MM.1S (cell line): ENCODE measurements around the gene CFAP57.

Experiments used
- CTCF ChIP-seq: fragments of 300-600 bp; sonication (generic); IDR thresholded peaks from 2 replicates; pipeline ENCODE4 v1.5.1; 2016; ENCODE audit warnings: antibody characterized with exemption, low read length, mixed read lengths
- EZH2 ChIP-seq: fragments of 300-600 bp; sonication (generic); optimal IDR thresholded peaks from 2 replicates; pipeline ENCODE3; 2017; ENCODE audit warnings: low read depth, mild to moderate bottlenecking, antibody characterized with exemption, low read length, mixed read lengths

GRCh38 chr1:43251024-43251423 is 78.9 kb downstream of the CFAP57 start:
- TF ChIP-seq CTCF (no peak), EZH2 (no peak)
